ENCODE data around the gene HGS. TPM values are rescaled to one million over a fixed set of nuclear protein-coding genes. Genes with fewer than 3 reads are reported as not detected.

HGS gene
- total and polyA plus RNA-seq, 2 of the 13 experiments (the other 11 are each of a cell fraction or from before 2014, with no cell fraction given) = 73.3 to 78.1 TPM

GRCh38 chr17:81733507-81734404 is 49.9 kb downstream of the HGS start (continued):
- TF ChIP-seq TRIM22 (IDR thresholded peaks at IDR 0.05) (no peak), RFXAP (CRISPR knock-in tag; IDR thresholded peaks at IDR 0.05; ENCODE audit: borderline replicate concordance) (peak; percentile 62; the same call in 1 of the 2 replicates), HOXA3 (CRISPR knock-in tag; IDR thresholded peaks at IDR 0.05) (peak; percentile 53; the same call in 1 of the 2 replicates), RARA (CRISPR knock-in tag; IDR thresholded peaks at IDR 0.05) (no peak), POLR2AphosphoS5 (IDR thresholded peaks at IDR 0.05; ENCODE audit: low read depth, low read length) (no peak), CSRNP1 (CRISPR knock-in tag; IDR thresholded peaks at IDR 0.05) (no peak), ZNF766 (CRISPR knock-in tag; IDR thresholded peaks at IDR 0.05; ENCODE audit: borderline replicate concordance) (no peak), PATZ1 (CRISPR knock-in tag; IDR thresholded peaks at IDR 0.05) (peak; percentile 56), ZBTB2 (CRISPR knock-in tag; IDR thresholded peaks at IDR 0.05; ENCODE audit: low read depth) (no peak), ZBTB49 (CRISPR knock-in tag; IDR thresholded peaks at IDR 0.05; ENCODE audit: borderline replicate concordance) (no peak), ZGPAT (CRISPR knock-in tag; IDR thresholded peaks at IDR 0.05) (peak; percentile 58), KLF15 (CRISPR knock-in tag; IDR thresholded peaks at IDR 0.05; ENCODE audit: borderline replicate concordance) (no peak), NCOA1 (CRISPR knock-in tag; IDR thresholded peaks at IDR 0.05) (no peak), HNRNPL (IDR thresholded peaks at IDR 0.05; ENCODE audit: low read depth, low read length) (peak; percentile 99), ZBTB26 (CRISPR knock-in tag; IDR thresholded peaks at IDR 0.05; ENCODE audit: borderline replicate concordance) (no peak), NRL (CRISPR knock-in tag; IDR thresholded peaks at IDR 0.05; ENCODE audit: borderline replicate concordance) (peak; percentile 63; the same call in 1 of the 2 replicates)
